Heart right ventricle (tissue), 16 donors: ENCODE measurements around the gene STARD7. TPM values are rescaled to one million over a fixed set of nuclear protein-coding genes. Genes with fewer than 3 reads are reported as not detected.
A peak's percentile ranks its signal among the peaks of the same experiment; 100 is the strongest.

Experiments
- ATAC-seq, 8 donors: fragments of 200-7000 bp; cut with Tn5 transposase; one replicate each; pipeline ENCODE4 v1.9.1; 2020; ENCODE audit warnings: mild to moderate bottlenecking in 8 of 8, moderate library complexity in 8 of 8, moderate number of reproducible peaks in 1 of 8
- DNase-seq, 2 donors: peaks; one replicate each; pipeline ENCODE4 v3.0.0-alpha.2; 2020
- H3K27ac ChIP-seq, 10 donors: fragments of 200-600 bp; sonication (generic) in 2 of 10; one replicate each; pipeline versions ENCODE4 v1.5.0 to v1.8.0; 2020 to 2022; ENCODE audit warnings: mild to moderate bottlenecking in 3 of 10
- H3K27me3 ChIP-seq, 7 donors: fragments of 200-600 bp; one replicate each; pipeline ENCODE4 v1.8.0; 2021 to 2022; ENCODE audit warnings: mild to moderate bottlenecking in 2 of 7
- H3K36me3 ChIP-seq, 9 donors: fragments of 200-600 bp; sonication (generic) in 1 of 9; one replicate each; pipeline versions ENCODE4 v1.5.0 to v1.8.0; 2020 to 2022; ENCODE audit warnings: mild to moderate bottlenecking in 2 of 9
- H3K4me1 ChIP-seq, 9 donors: fragments of 200-600 bp; sonication (generic) in 1 of 9; one replicate each; pipeline versions ENCODE4 v1.5.0 to v1.8.0; 2020 to 2022; ENCODE audit warnings: mild to moderate bottlenecking in 4 of 9
- H3K4me3 ChIP-seq, 10 donors: fragments of 200-600 bp; sonication (generic) in 2 of 10; one replicate each; pipeline versions ENCODE4 v1.5.0 to v1.8.0; 2020 to 2022; ENCODE audit warnings: mild to moderate bottlenecking in 7 of 10, moderate library complexity in 2 of 10
- H3K9me3 ChIP-seq, 11 donors: fragments of 200-600 bp in 10 of 11; sonication (generic) in 2 of 11; one replicate each; pipeline versions ENCODE4 v1.5.0 to v1.8.0; 2013 to 2022; ENCODE audit warnings: mild to moderate bottlenecking in 2 of 11, control low read depth in 1 of 11, moderate library complexity in 1 of 11
- WGBS, 2 donors: extraction: QIAGEN DNeasy Blood & Tissue Kit; methylation state at CpG; one replicate each; pipeline ENCODE4 v1.1.7; 2013; ENCODE audit warnings: inconsistent platforms in 1 of 2; 5-methylcytosine and 5-hydroxymethylcytosine counted together
- intact Hi-C, 10 donors: fragments of 100-400 bp; cut with DNase I; formaldehyde crosslinking; loops; one replicate each; pipeline versions ENCODE4 v1.11.1 to v1.14.2; 2022
- polyA plus RNA-seq, 2 donors: library from polyadenylated mRNA; stranded (reverse); fragments of 200-250 nt; gene quantifications; one replicate each; pipeline ENCODE4 v1.2.3, GENCODE V29; 2013
- total RNA-seq, 10 donors: library from RNA; stranded (reverse); fragmentation: NEBNext Ultra II Directional in 3 of 10; extraction: Animal tissue kit (Norgen Biotek cat#: 25700) in 3 of 10; gene quantifications; one replicate each; pipeline versions ENCODE4 v1.2.1 to v1.2.4, GENCODE V29; 2021 to 2023
- TF ChIP-seq, protein P1 (sequence below), 9 donors: fragments of 200-600 bp; sonication (generic) in 2 of 9; IDR thresholded peaks; one replicate each; pipeline versions ENCODE4 v1.5.0 to v1.8.0; 2021 to 2022; ENCODE audit warnings: antibody characterized with exemption in 9 of 9, mild to moderate bottlenecking in 5 of 9, moderate library complexity in 1 of 9
- donor health status: Arrhythmogenic right ventricular cardiomyopathy.
- donor health status: ischemic (EF 13 %, LVEDD 7.1; RV severe dilation, severe dysfunction).
- donor health status: healthy with polysubstance abuse.
- donor health status: DM: no; HTN: yes; CAD: no.
- donor health status: DM: no; HTN: no; CAD: no.
- donor health status: ischemic (EF 25% LVEDD 6.9; RV normal size, moderate dysfunction).
- donor health status: ischemic (EF 25% LVEDD 5.7; RV mildly dilated, moderate dysfunction).
- donor health status: healthy.
- donor health status: DM: yes; HTN: yes; CAD: no.
- donor health status: Ischemic cardiomyopathy.
- donor health status: ischemic (EF 35%, LVEDD 5.7; RV mildly dilated, moderate dysfunction).
- donor health status: nonischemic (EF 11% LVEDD 7.7; RV severe dilation, severe dysfunction).
- donor health status: DM: yes; HTN: yes; CAD: no.
- donor health status: PGD.
- donor health status: ischemic (EF 29% LVEDD 5.4; RV normal size, mild dysfunction).
- donor health status: nonischemic (EF 23%, LVEDD 6.1; RV moderate dilation, normal function).

STARD7 gene
- total and polyA plus RNA-seq, 12 donors: 50.8 to 397 (median 191) TPM

DNA sequence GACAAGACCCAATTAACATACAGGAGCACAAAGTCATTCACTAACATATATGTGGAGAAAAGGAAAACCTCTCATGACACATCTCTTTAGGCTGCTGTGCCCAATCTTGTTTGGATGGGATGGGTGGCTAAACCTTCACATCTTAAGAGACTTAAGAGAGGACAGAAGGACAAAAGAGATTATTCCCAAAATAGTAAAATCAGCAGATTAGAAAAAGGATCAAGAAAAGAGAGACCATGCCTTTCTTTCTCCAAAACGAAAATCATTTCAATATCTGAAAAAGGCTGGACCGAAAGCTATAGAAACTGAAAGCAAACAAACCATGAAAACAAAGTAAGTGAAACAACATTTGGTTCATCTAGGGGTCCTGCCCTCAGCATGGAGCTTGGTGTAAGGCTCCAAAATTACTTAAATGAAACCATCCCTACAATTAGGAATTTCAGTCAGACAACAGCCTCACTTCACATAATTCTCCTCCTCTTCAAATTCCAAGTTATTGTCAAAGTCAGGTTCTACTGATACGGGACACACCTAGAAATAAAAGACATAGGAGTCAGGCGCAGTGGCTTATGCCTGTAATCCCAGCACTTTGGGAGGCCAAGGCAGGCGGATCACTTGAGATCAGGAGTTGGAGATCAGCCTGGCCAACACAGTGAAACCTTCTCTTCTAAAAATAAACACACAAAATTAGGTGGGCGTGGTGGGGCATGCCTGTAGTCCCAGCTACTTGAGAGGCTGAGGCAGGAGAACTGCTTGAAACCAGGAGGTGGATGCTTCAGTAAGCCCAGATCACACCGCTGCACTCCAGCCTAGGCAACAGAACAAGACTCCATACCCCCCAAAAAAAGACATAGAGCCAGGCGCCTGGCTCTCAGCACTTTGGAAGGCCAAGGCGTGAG is 5.2 kb downstream of the STARD7 start:
- DNase-seq (no peak), ATAC-seq (no peak)
- Histone ChIP-seq H3K27ac (peak overlapping the region; percentile 19 to 78 (median 64)), H3K9me3 (no peaks in the 10 kb centered on the region), H3K36me3 (peaks cover 0 to 5% (median 0%) of the 10 kb centered on the region in 9 donors), H3K4me3 (peak overlapping the region in 4 of 10 donors; percentile 1 to 3 (median 2)), H3K27me3 (no peaks in the 10 kb centered on the region), H3K4me1 (peaks cover 18 to 95% (median 90%) of the 10 kb centered on the region in 9 donors)
- TF ChIP-seq, protein P1, sequence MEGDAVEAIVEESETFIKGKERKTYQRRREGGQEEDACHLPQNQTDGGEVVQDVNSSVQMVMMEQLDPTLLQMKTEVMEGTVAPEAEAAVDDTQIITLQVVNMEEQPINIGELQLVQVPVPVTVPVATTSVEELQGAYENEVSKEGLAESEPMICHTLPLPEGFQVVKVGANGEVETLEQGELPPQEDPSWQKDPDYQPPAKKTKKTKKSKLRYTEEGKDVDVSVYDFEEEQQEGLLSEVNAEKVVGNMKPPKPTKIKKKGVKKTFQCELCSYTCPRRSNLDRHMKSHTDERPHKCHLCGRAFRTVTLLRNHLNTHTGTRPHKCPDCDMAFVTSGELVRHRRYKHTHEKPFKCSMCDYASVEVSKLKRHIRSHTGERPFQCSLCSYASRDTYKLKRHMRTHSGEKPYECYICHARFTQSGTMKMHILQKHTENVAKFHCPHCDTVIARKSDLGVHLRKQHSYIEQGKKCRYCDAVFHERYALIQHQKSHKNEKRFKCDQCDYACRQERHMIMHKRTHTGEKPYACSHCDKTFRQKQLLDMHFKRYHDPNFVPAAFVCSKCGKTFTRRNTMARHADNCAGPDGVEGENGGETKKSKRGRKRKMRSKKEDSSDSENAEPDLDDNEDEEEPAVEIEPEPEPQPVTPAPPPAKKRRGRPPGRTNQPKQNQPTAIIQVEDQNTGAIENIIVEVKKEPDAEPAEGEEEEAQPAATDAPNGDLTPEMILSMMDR (IDR thresholded peaks at IDR 0.05): no peak
- 71 to 73% methylated on average over 9 of the region's 9 CpGs for WGBS, 2 donors
- intact Hi-C loops: loop anchor here in 1 of 10 donors (10.0 kb wide), 1 partner anchor 61 kb away; the partner anchor contains the start of genes CIAO1 and TMEM127

DNA sequence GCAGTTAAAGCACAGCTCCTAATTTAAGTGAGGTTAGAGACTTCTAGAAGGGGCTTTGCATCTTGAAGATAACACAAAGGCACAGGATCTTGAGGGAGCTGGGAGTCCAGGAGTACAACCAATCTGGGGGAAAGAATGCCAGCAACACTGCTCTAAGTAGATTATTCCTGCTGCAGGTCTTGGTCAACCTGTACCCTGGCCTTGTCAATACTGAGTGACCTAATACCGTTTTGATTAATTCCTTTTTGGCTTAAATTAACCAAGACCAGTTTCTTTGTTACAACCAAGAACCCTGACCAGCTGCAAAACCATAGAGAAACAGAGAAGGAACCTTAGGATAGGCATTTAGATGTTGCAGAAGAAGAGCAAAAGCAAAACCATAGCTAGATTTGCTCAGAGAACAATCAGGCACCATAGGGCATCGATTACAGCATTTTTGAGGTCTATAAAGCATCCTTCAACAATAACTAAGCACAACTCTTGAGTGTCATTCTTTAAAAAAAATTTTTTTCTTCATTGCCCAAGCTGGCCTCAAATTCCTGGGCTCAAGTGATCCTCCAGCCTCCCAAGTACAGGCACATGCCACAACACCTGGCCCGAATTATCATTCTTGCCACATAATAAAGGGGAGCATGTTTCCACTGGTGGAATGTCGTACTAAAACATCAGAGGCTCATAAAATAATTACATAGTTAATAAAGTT is 6.3 kb downstream of the STARD7 start:
- Histone ChIP-seq H3K27me3 (no peaks in the 10 kb centered on the region), H3K4me1 (peaks cover 18 to 95% (median 91%) of the 10 kb centered on the region in 9 donors), H3K9me3 (no peaks in the 10 kb centered on the region), H3K27ac (peak overlapping the region in 5 of 10 donors; percentile 17 to 78 (median 57)), H3K36me3 (peaks cover 0 to 5% (median 0%) of the 10 kb centered on the region in 9 donors), H3K4me3 (no peak overlapping the region)
- no peak for ATAC-seq
- 69 to 75% methylated on average over 4 of the region's 4 CpGs for WGBS, 2 donors
- intact Hi-C loops: loop anchor here in 1 of 10 donors (10.0 kb wide), 1 partner anchor 62 kb away; the partner anchor contains the start of genes CIAO1 and TMEM127
- no peak for DNase-seq
- TF ChIP-seq, protein P1 (IDR thresholded peaks at IDR 0.05): no peak

DNA sequence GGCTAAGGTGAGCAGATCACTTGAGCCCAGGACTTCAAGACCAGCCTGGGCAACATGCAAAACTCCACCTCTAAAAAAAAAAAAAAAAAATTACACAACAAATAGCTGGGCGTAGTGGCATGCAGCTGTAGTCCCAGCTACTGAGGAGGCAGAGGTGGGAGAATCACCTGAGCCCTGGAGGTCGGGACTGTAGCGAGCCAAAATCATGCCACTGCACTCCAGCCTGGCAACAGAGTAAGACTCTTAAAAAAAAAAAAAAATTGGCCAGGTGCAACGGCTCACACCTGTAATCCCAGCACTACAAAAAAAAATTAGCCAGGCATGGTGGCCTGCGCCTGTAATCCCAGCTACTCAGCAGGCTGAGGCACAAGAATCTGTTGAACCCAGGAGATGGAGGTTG is 7.3 kb downstream of the STARD7 start:
- H3K4me1 ChIP-seq: peaks cover 18 to 92% (median 81%) of the 10 kb centered on the region in 9 donors
- 51 to 68% methylated on average over 5 of the region's 5 CpGs for WGBS, 2 donors
- ATAC-seq (peak in 2 of 8 donors; percentile 12 to 29), DNase-seq (no peak)
- intact Hi-C loops: loop anchor here in 1 of 10 donors (10.0 kb wide), 1 partner anchor 63 kb away; the partner anchor contains the start of genes CIAO1 and TMEM127
- no peaks in the 10 kb centered on the region for H3K27me3 ChIP-seq
- no peak overlapping the region for H3K4me3 ChIP-seq
- H3K27ac ChIP-seq: peak overlapping the region in 4 of 10 donors; percentile 21 to 78 (median 47)
- TF ChIP-seq, protein P1 (IDR thresholded peaks at IDR 0.05): no peak
- H3K9me3 ChIP-seq: no peaks in the 10 kb centered on the region
- peaks cover 0 to 5% (median 0%) of the 10 kb centered on the region in 9 donors for H3K36me3 ChIP-seq

DNA sequence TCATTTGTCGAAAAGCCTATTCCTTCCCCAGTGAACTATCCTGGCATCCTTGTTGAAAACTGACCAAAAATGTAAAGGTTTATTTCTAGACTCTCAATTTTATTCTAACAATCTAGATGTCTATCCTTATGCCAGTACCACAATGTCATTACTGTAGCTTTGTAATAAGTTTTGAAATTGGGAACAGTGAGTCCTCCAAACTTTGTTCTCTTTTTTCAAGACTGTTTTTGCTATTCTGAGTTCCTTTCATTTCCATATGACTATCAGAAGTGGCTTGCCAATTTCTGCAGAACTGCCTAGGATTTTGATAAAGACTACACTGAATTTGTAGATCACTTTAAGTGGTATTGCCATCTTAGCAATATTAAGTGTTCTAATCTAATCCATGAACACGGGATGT is 9.7 kb downstream of the STARD7 start:
- TF ChIP-seq, protein P1 (IDR thresholded peaks at IDR 0.05): no peak
- Histone ChIP-seq H3K36me3 (peaks cover 0 to 19% (median 10%) of the 10 kb centered on the region in 9 donors), H3K4me1 (peaks cover 7 to 92% (median 60%) of the 10 kb centered on the region in 9 donors), H3K4me3 (no peak overlapping the region), H3K27me3 (no peaks in the 10 kb centered on the region), H3K9me3 (no peaks in the 10 kb centered on the region), H3K27ac (peak overlapping the region in 1 of 10 donors; percentile 78)
- intact Hi-C loops: loop anchor here in 1 of 10 donors (10.0 kb wide), 2 partner anchors 54 to 336 kb away; partner anchors contain the start of genes ARID5A and DUSP2
- WGBS, 2 donors: 76 to 77% methylated on average over 2 of the region's 2 CpGs
- ATAC-seq: no peak
- DNase-seq: no peak
